ENCODE data around the gene ZNF354B.
"Not testable (repeated sequence)": the region's sequence is repeated elsewhere in the genome, so short reads cannot be mapped to it uniquely, and the experiment has no call there.

DNA sequence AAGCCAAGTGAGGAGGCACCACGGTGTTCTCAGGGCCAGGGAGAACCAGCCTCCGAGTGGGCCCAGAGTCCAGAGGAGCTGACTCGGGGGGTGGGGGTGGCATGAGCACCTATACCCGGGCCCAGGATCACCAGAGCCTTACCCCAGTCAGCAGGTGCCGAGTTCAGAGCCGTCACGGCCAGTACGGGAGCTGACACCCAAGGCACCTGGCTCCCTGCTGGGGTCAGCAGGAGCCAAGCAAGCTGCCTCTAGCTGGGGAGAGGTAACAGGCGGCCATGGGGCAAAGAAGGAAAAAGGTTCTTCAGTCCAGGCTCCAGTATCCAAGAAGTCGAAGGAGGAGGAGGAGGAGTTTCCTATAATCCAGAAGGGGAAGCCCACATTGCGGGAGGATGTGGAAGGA lies 19.4 kb upstream of the ZNF354B start:
- TF ChIP-seq, protein P1, sequence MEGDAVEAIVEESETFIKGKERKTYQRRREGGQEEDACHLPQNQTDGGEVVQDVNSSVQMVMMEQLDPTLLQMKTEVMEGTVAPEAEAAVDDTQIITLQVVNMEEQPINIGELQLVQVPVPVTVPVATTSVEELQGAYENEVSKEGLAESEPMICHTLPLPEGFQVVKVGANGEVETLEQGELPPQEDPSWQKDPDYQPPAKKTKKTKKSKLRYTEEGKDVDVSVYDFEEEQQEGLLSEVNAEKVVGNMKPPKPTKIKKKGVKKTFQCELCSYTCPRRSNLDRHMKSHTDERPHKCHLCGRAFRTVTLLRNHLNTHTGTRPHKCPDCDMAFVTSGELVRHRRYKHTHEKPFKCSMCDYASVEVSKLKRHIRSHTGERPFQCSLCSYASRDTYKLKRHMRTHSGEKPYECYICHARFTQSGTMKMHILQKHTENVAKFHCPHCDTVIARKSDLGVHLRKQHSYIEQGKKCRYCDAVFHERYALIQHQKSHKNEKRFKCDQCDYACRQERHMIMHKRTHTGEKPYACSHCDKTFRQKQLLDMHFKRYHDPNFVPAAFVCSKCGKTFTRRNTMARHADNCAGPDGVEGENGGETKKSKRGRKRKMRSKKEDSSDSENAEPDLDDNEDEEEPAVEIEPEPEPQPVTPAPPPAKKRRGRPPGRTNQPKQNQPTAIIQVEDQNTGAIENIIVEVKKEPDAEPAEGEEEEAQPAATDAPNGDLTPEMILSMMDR (IDR thresholded peaks at IDR 0.05): not testable (repeated sequence)
- TF ChIP-seq ZFX (IDR thresholded peaks at IDR 0.05; ENCODE audit: borderline replicate concordance): not testable (repeated sequence)

Measured in 22Rv1 (cell line).